ENCODE measurements around the gene RTKN2. TPM values are rescaled to one million over a fixed set of nuclear protein-coding genes. Genes with fewer than 3 reads are reported as not detected.

The RTKN2 gene
- 2.1 and 2.6 TPM in 2 replicates for total RNA-seq

GRCh38 chr10:62268399-62269114, at the start of gene RTKN2:
RTKN2 (minus strand) TSS chr10:62268844; CDS start chr10:62268610, 234 bp downstream.

Other genes starting within 250 kb of the RTKN2 start
- 1.9 and 2.6 TPM in 2 replicates for gene ZNF365, start 105.5 kb upstream of the RTKN2 start, total RNA-seq